Measurements from ENCODE around the gene SCUBE1.
A peak's percentile ranks its signal among the peaks of the same experiment; 100 is the strongest.

SCUBE1 gene

DNA sequence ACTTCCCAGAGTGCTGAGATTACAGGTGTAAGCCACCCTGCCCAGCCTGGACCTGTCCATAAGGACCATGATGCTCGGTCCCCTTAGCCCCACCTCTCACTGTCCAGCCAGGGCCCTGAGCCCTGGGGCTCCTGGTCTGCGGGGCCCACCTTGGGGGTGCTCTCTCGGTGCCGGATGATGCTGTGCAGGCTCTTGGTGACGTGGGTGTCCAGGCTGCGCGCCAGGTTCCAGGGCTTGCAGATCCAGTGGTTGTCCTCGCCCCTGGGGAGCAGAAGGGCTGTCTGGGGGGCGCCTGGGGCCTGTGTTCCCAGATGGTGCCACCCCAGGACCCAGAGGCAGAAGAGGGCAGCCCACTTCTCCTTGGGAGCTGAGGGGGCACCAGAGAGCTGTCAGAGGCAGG, 169.6 kb downstream of the SCUBE1 start:
- Histone ChIP-seq H4K20me1 (ENCODE audit: insufficient read depth, low read length, poor library complexity, severe bottlenecking) (no peaks in the 10 kb centered on the region), H3K9me2 (replicated peaks; ENCODE audit: low read depth, low read length) (no peaks in the 10 kb centered on the region), H3K4me3 (ENCODE audit: low read length, poor library complexity, severe bottlenecking) (no peak overlapping the region), H3K79me2 (ENCODE audit: insufficient read depth, low read length) (no peaks in the 10 kb centered on the region), H3K4me1 (ENCODE audit: insufficient read depth, low read length, poor library complexity, severe bottlenecking) (peaks cover 26% of the 10 kb centered on the region), H3K9me3 (ENCODE audit: insufficient read depth, low read depth, low read length) (no peaks in the 10 kb centered on the region), H2AFZ (ENCODE audit: low read length) (no peak overlapping the region), H3K4me2 (ENCODE audit: low read depth, low read length, poor library complexity, severe bottlenecking) (no peak overlapping the region), H3F3A (ENCODE audit: low read depth) (no peaks in the 10 kb centered on the region), H3K9ac (ENCODE audit: low read depth, low read length, poor library complexity, severe bottlenecking) (no peak overlapping the region), H3K36me3 (ENCODE audit: insufficient read depth, low read length) (no peaks in the 10 kb centered on the region), H3K27me3 (ENCODE audit: insufficient read depth, low read length, poor library complexity, severe bottlenecking) (no peaks in the 10 kb centered on the region)
- TF ChIP-seq EZH2phosphoT487 (IDR thresholded peaks at IDR 0.05; ENCODE audit: borderline replicate concordance) (no peak), CTCF (conservative IDR thresholded peaks at IDR 0.05; ENCODE audit: low read length) (no peak)

GRCh38 chr22:43172191-43172590, 171.0 kb downstream of the SCUBE1 start:
- H3K36me3 ChIP-seq (ENCODE audit: insufficient read depth, low read length) = peaks cover 5% of the 10 kb centered on the region; the same call in 1 of the 2 replicates
- peaks cover 26% of the 10 kb centered on the region for H3K4me1 ChIP-seq (ENCODE audit: insufficient read depth, low read length, poor library complexity, severe bottlenecking)
- no peak overlapping the region for H3K4me3 ChIP-seq (ENCODE audit: low read length, poor library complexity, severe bottlenecking)
- H3K27me3 ChIP-seq (ENCODE audit: insufficient read depth, low read length, poor library complexity, severe bottlenecking) = no peaks in the 10 kb centered on the region
- peak overlapping the region; percentile 71 for H3K4me2 ChIP-seq (ENCODE audit: low read depth, low read length, poor library complexity, severe bottlenecking)
- TF ChIP-seq CTCF (conservative IDR thresholded peaks at IDR 0.05; ENCODE audit: low read length) (no peak), EZH2phosphoT487 (IDR thresholded peaks at IDR 0.05; ENCODE audit: borderline replicate concordance) (no peak)
- H3K9ac ChIP-seq (ENCODE audit: low read depth, low read length, poor library complexity, severe bottlenecking) = no peak overlapping the region
- no peaks in the 10 kb centered on the region for H3K9me3 ChIP-seq (ENCODE audit: insufficient read depth, low read depth, low read length)
- H4K20me1 ChIP-seq (ENCODE audit: insufficient read depth, low read length, poor library complexity, severe bottlenecking) = no peaks in the 10 kb centered on the region
- no peaks in the 10 kb centered on the region for H3F3A ChIP-seq (ENCODE audit: low read depth)
- H3K79me2 ChIP-seq (ENCODE audit: insufficient read depth, low read length) = no peaks in the 10 kb centered on the region
- no peak overlapping the region for H2AFZ ChIP-seq (ENCODE audit: low read length)
- no peaks in the 10 kb centered on the region for H3K9me2 ChIP-seq (replicated peaks; ENCODE audit: low read depth, low read length)

GRCh38 chr22:43171607-43172006, 171.6 kb downstream of the SCUBE1 start:
- H3K4me1 ChIP-seq (ENCODE audit: insufficient read depth, low read length, poor library complexity, severe bottlenecking) = peaks cover 26% of the 10 kb centered on the region
- H3K9me2 ChIP-seq (replicated peaks; ENCODE audit: low read depth, low read length) = no peaks in the 10 kb centered on the region
- peak overlapping the region; percentile 56 for H3K9ac ChIP-seq (ENCODE audit: low read depth, low read length, poor library complexity, severe bottlenecking)
- peaks cover 5% of the 10 kb centered on the region; the same call in 1 of the 2 replicates for H3K36me3 ChIP-seq (ENCODE audit: insufficient read depth, low read length)
- no peaks in the 10 kb centered on the region for H3K27me3 ChIP-seq (ENCODE audit: insufficient read depth, low read length, poor library complexity, severe bottlenecking)
- peak overlapping the region; percentile 71 for H3K4me2 ChIP-seq (ENCODE audit: low read depth, low read length, poor library complexity, severe bottlenecking)
- TF ChIP-seq CTCF (conservative IDR thresholded peaks at IDR 0.05; ENCODE audit: low read length) (no peak), EZH2phosphoT487 (IDR thresholded peaks at IDR 0.05; ENCODE audit: borderline replicate concordance) (no peak)
- H3K4me3 ChIP-seq (ENCODE audit: low read length, poor library complexity, severe bottlenecking) = peak overlapping the region; percentile 59
- H4K20me1 ChIP-seq (ENCODE audit: insufficient read depth, low read length, poor library complexity, severe bottlenecking) = no peaks in the 10 kb centered on the region
- no peaks in the 10 kb centered on the region for H3K79me2 ChIP-seq (ENCODE audit: insufficient read depth, low read length)
- no peaks in the 10 kb centered on the region for H3F3A ChIP-seq (ENCODE audit: low read depth)
- no peak overlapping the region for H2AFZ ChIP-seq (ENCODE audit: low read length)
- H3K9me3 ChIP-seq (ENCODE audit: insufficient read depth, low read depth, low read length) = no peaks in the 10 kb centered on the region

Measured in Loucy (cell line).